Mesendoderm (in vitro differentiated cells): ENCODE measurements around the gene TFE3.
A peak's percentile ranks its signal among the peaks of the same experiment; 100 is the strongest.

ENCODE experiments used
- DNase-seq: peaks from one replicate; pipeline ENCODE4 v3.0.0; 2013
- H2AK5ac ChIP-seq: 2 replicates; pipeline ENCODE4 v1.6.1; 2013; ENCODE audit warnings: low read length, inconsistent platforms
- H2BK120ac ChIP-seq: 2 replicates; pipeline ENCODE4 v1.6.1; 2013; ENCODE audit warnings: low read depth, mild to moderate bottlenecking, low read length, moderate library complexity, mixed read lengths
- H2BK15ac ChIP-seq: replicated peaks from 2 replicates; pipeline ENCODE4 v1.6.1; 2013; ENCODE audit warnings: low read depth, mild to moderate bottlenecking, moderate library complexity
- H2BK5ac ChIP-seq: 2 replicates; pipeline ENCODE4 v1.6.1; 2013; ENCODE audit warnings: low read length, inconsistent platforms
- H3K18ac ChIP-seq: 2 replicates; pipeline ENCODE4 v1.6.1; 2013; ENCODE audit warnings: mild to moderate bottlenecking, low read length, mixed read lengths
- H3K23ac ChIP-seq: one replicate; pipeline ENCODE4 v1.6.1; 2013; ENCODE audit warnings: low read length
- H3K27ac ChIP-seq: 2 replicates; pipeline ENCODE4 v1.5.1; 2013; ENCODE audit warnings: low read depth, mild to moderate bottlenecking, inconsistent platforms, low read length, moderate library complexity
- H3K27me3 ChIP-seq: 2 replicates; pipeline ENCODE4 v1.6.1; 2013; ENCODE audit warnings: low read length, control low read depth, mild to moderate bottlenecking, inconsistent platforms; ENCODE audit not compliant: insufficient read depth, poor library complexity
- H3K36me3 ChIP-seq: 2 replicates; pipeline ENCODE4 v1.6.1; 2013; ENCODE audit warnings: low read length, inconsistent platforms; ENCODE audit not compliant: control insufficient read depth, insufficient read depth
- H3K4ac ChIP-seq: one replicate; pipeline ENCODE4 v1.6.1; 2013; ENCODE audit warnings: low read depth, mild to moderate bottlenecking, low read length, moderate library complexity
- H3K4me1 ChIP-seq: 2 replicates; pipeline ENCODE4 v1.6.1; 2013; ENCODE audit warnings: low read depth, low read length, inconsistent platforms; ENCODE audit not compliant: control insufficient read depth
- H3K4me2 ChIP-seq: 2 replicates; pipeline ENCODE4 v1.6.1; 2013; ENCODE audit warnings: low read length
- H3K4me3 ChIP-seq: 2 replicates; pipeline ENCODE4 v1.5.1; 2013; ENCODE audit warnings: mild to moderate bottlenecking, low read length
- H3K56ac ChIP-seq: one replicate; pipeline ENCODE4 v1.6.1; 2013; ENCODE audit warnings: low read length
- H3K79me1 ChIP-seq: 2 replicates; pipeline ENCODE4 v1.6.1; 2013; ENCODE audit warnings: low read length, inconsistent platforms
- H3K79me2 ChIP-seq: 2 replicates; pipeline ENCODE4 v1.6.1; 2013; ENCODE audit warnings: mild to moderate bottlenecking, low read length; ENCODE audit not compliant: control insufficient read depth, insufficient read depth
- H3K9ac ChIP-seq: 2 replicates; pipeline ENCODE4 v1.6.1; 2013; ENCODE audit warnings: low read length, inconsistent platforms
- H4K5ac ChIP-seq: one replicate; pipeline ENCODE4 v1.6.1; 2013; ENCODE audit warnings: low read length
- H4K8ac ChIP-seq: one replicate; pipeline ENCODE4 v1.6.1; 2013; ENCODE audit warnings: low read depth, mild to moderate bottlenecking, control low read depth, low read length, moderate library complexity
- WGBS: extraction: QIAGEN DNeasy Blood & Tissue Kit; methylation state at CpG from one replicate; pipeline ENCODE4 v1.1.7; 2013; ENCODE audit warnings: low lambda C conversion rate, missing lambda C conversion rate; ENCODE audit not compliant: insufficient coverage; ENCODE audit errors: extremely low coverage; 5-methylcytosine and 5-hydroxymethylcytosine counted together

The TFE3 gene

DNA sequence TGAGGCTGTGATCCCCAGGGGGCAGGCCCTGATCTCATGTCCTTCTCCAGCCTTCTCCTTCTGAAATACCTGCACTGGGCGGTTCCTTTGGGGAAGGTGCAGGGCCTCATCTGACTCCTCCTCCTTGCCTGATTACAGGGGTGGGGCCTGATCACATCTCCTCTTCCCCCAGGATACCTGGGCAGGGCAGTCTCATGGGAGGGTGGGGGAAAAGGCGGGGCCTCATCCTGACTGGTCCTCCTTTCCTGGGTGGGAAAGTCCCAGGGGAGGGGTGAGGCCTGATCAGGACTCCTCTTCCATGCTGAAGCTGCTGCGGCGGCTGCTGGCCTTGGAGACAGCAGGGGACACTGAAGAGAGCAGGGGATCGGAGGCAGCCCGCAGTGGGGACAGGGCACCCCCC lies 13.3 kb downstream of the TFE3 start:
- H3K36me3 ChIP-seq = no peaks in the 10 kb centered on the region
- WGBS = no CpG with 5 or more reads among the region's 6 CpGs
- DNase-seq = peak; percentile 73

DNA sequence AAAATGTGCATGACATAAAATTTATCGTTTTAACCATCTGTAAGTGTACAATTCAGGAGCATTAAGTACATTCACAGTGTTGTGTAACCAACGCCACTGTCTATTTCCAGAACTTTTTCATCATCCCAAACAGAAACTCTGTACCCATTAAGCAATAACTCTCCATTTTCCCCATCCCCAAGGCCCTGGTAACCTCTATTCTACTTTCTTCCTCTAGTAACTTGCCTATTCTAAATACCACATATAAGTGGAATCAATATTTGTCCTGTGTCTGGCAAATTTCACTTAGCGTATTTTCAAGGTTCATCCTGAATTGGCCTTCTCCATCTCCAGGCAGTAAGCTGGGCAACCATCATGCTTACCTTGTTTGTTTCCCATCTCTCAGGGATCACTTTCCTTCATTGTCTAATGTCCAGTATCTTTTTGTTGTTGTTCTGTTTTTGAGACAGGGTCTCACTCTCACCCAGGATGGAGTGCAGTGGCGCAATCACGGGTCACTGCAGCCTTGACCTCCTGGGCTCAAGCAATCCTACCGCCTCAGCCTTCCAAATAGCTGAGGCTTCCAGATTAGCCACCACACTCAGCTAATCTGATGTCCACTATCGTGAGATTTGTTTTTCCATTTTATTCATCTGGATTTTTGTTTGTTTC lies 23.4 kb downstream of the TFE3 start:
- H3K18ac ChIP-seq = no peak overlapping the region

More for the DNA sequence above, 13.3 kb downstream of the TFE3 start:
- Histone ChIP-seq H2AK5ac (no peak overlapping the region), H4K8ac (no peak overlapping the region), H4K5ac (no peak overlapping the region), H3K23ac (no peak overlapping the region), H3K4me3 (no peak overlapping the region), H3K27me3 (no peaks in the 10 kb centered on the region), H3K4ac (no peak overlapping the region), H3K27ac (no peak overlapping the region), H3K4me2 (no peak overlapping the region), H3K4me1 (no peaks in the 10 kb centered on the region), H3K18ac (no peak overlapping the region), H2BK15ac (no peak overlapping the region), H3K79me1 (no peaks in the 10 kb centered on the region), H3K9ac (no peak overlapping the region), H2BK5ac (no peak overlapping the region), H3K79me2 (no peaks in the 10 kb centered on the region), H3K56ac (no peak overlapping the region), H2BK120ac (no peak overlapping the region)

DNA sequence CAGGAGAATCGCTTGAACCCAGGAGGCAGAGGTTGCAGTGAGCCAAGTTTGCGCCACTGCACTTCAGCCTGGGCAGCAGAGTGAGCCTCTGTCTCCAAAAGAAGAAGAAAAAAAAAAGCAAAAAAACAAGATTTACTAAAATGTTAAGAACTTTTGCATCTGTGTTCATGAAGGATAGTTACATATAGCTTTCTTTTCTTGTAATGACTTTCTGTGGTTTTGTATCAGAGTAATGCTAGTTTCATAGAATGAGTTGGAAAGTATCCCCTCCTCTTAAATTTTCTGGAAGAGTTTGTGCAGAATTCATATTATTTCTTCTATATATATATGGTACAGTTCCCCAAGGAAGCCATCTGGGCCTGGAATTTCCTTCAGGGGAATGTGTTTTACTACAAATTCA lies 24.1 kb downstream of the TFE3 start:
- no peak overlapping the region for H2AK5ac ChIP-seq
- H4K5ac ChIP-seq = no peak overlapping the region
- no peak overlapping the region for H3K4me2 ChIP-seq
- H3K4me1 ChIP-seq = no peaks in the 10 kb centered on the region
- no peak overlapping the region for H2BK15ac ChIP-seq
- no peaks in the 10 kb centered on the region for H3K79me1 ChIP-seq
- H3K9ac ChIP-seq = no peak overlapping the region
- WGBS = no CpG with 5 or more reads among the region's 2 CpGs
- H3K36me3 ChIP-seq = no peaks in the 10 kb centered on the region
- H3K4me3 ChIP-seq = no peak overlapping the region
- no peak overlapping the region for H3K27ac ChIP-seq
- DNase-seq = no peak
- H3K18ac ChIP-seq = no peak overlapping the region
- no peak overlapping the region for H3K4ac ChIP-seq
- H3K23ac ChIP-seq = no peak overlapping the region
- no peak overlapping the region for H2BK120ac ChIP-seq
- no peak overlapping the region for H3K56ac ChIP-seq
- no peaks in the 10 kb centered on the region for H3K79me2 ChIP-seq
- no peak overlapping the region for H4K8ac ChIP-seq
- no peaks in the 10 kb centered on the region for H3K27me3 ChIP-seq
- H2BK5ac ChIP-seq = no peak overlapping the region

More for the DNA sequence above, 23.4 kb downstream of the TFE3 start:
- no peak overlapping the region for H3K27ac ChIP-seq
- no peaks in the 10 kb centered on the region for H3K27me3 ChIP-seq
- no peak overlapping the region for H2AK5ac ChIP-seq
- no peak overlapping the region for H2BK15ac ChIP-seq
- no peaks in the 10 kb centered on the region for H3K36me3 ChIP-seq
- no peak overlapping the region for H4K5ac ChIP-seq
- no peak overlapping the region for H2BK120ac ChIP-seq
- no peak overlapping the region for H3K9ac ChIP-seq
- no CpG with 5 or more reads among the region's 7 CpGs for WGBS
- H4K8ac ChIP-seq = no peak overlapping the region
- H2BK5ac ChIP-seq = no peak overlapping the region
- no peaks in the 10 kb centered on the region for H3K79me2 ChIP-seq
- DNase-seq = no peak
- no peak overlapping the region for H3K4me2 ChIP-seq
- H3K23ac ChIP-seq = no peak overlapping the region
- no peak overlapping the region for H3K56ac ChIP-seq
- H3K4ac ChIP-seq = no peak overlapping the region
- H3K4me3 ChIP-seq = no peak overlapping the region
- H3K79me1 ChIP-seq = no peaks in the 10 kb centered on the region
- H3K4me1 ChIP-seq = no peaks in the 10 kb centered on the region

DNA sequence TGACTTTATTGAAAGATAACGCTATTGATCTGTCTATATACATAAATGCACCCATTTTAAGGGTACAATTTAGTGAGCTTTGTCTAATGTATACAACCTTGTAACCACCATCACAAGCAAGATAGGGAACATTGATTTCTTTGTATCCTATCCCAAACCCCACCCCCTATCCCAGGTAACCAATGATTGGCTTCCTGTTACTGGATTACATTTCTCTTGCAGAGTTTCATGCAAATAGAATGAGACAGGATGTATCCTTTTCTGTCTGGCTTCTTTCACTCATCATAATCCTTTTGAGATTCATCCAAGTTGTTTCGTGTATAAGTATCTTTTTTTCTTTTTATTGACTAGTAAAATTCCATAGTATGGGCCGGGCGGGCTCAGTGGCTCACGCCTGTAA lies 39.5 kb downstream of the TFE3 start:
- no peak overlapping the region for H2AK5ac ChIP-seq
- no peak overlapping the region for H3K56ac ChIP-seq
- H2BK5ac ChIP-seq = no peak overlapping the region
- no peak overlapping the region for H3K4me2 ChIP-seq
- H3K79me2 ChIP-seq = peaks cover 2% of the 10 kb centered on the region
- no peak overlapping the region for H2BK15ac ChIP-seq
- no peaks in the 10 kb centered on the region for H3K79me1 ChIP-seq
- H3K9ac ChIP-seq = no peak overlapping the region
- no peak overlapping the region for H3K4me3 ChIP-seq
- no peak overlapping the region for H4K8ac ChIP-seq
- H3K27me3 ChIP-seq = no peaks in the 10 kb centered on the region
- H3K4me1 ChIP-seq = no peaks in the 10 kb centered on the region
- no peak for DNase-seq
- no peak overlapping the region for H3K18ac ChIP-seq
- no peak overlapping the region for H3K27ac ChIP-seq
- no peaks in the 10 kb centered on the region for H3K36me3 ChIP-seq
- H2BK120ac ChIP-seq = no peak overlapping the region
- WGBS = no CpG with 5 or more reads among the region's 5 CpGs
- H3K23ac ChIP-seq = no peak overlapping the region
- no peak overlapping the region for H3K4ac ChIP-seq
- no peak overlapping the region for H4K5ac ChIP-seq

DNA sequence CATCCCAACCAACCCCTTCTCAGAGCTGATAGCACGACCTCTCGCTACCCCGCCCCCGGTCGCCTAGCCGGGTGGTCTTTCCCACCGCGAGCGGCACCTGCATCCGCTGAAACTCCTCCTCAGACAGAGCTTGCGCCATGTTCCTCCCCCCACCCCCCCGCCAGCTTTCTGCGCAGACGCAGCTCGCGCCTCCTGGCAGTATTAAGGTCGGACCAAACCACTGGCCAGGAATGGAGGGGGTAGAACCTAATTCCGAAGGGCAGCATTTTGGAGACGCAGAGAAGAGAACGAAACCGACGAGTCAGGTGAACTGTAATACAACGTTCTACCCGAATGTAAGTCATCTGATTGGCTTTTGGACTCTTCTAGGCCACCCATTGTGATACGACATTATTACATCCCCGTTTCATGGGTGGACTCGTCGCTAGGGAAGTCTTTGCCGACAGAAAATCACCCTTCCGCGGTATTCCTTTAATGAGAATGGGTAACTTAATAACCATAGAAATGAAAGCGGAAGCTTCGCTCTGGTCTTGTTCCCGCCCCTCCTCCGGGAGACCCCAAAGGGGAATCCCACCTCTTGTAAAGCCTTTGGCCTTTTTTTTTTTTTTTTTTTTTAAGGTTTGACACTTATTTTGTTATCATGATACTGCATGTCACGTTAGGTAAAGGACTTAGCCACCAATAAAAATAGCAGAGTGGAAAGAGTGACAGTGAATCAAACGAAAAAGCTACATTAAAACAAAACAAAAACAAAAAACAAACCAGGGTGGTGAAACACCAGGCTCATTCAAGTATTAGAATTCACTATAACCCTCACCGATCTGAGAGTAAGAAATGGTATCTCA lies 40.8 kb downstream of the TFE3 start, which contains the start of gene GRIPAP1:
TSS of gene GRIPAP1 (minus strand) at position 174 of the 845 bp plus-strand sequence. CDS start at position 139, 35 bp downstream.
- H3K36me3 ChIP-seq = no peaks in the 10 kb centered on the region
- peak within 1 kb of the TSS; percentile 52 for H3K4me2 ChIP-seq
- no peak within 1 kb of the TSS for H3K23ac ChIP-seq
- H3K4ac ChIP-seq = no peak within 1 kb of the TSS
- DNase-seq = peak; percentile 95
- no peaks in the 10 kb centered on the region for H3K27me3 ChIP-seq
- WGBS = no CpG with 5 or more reads among the region's 38 CpGs
- no peak within 1 kb of the TSS for H3K27ac ChIP-seq
- no peaks in the 10 kb centered on the region for H3K4me1 ChIP-seq
- H3K56ac ChIP-seq = peak within 1 kb of the TSS; percentile 90
- H2BK15ac ChIP-seq = no peak within 1 kb of the TSS
- peak within 1 kb of the TSS; percentile 82 for H3K9ac ChIP-seq
- peak within 1 kb of the TSS; percentile 73 for H3K4me3 ChIP-seq
- no peak within 1 kb of the TSS for H2BK120ac ChIP-seq
- no peak within 1 kb of the TSS for H4K8ac ChIP-seq
- no peak within 1 kb of the TSS for H3K18ac ChIP-seq
- H4K5ac ChIP-seq = no peak within 1 kb of the TSS
- peaks cover 2% of the 10 kb centered on the region for H3K79me2 ChIP-seq
- H3K79me1 ChIP-seq = no peaks in the 10 kb centered on the region
- no peak within 1 kb of the TSS for H2AK5ac ChIP-seq
- no peak within 1 kb of the TSS for H2BK5ac ChIP-seq
